DLD1 (cell line): ENCODE results near the gene PLD6.
"Not testable (repeated sequence)": the region's sequence is repeated elsewhere in the genome, so short reads cannot be mapped to it uniquely, and the experiment has no call there.

Experiments used
- in situ Hi-C: cut with HindIII; loops from 2 replicates; pipeline ENCODE4 v1.10.0; 2017; ENCODE audit warnings: low sequenced_read_pairs

Gene PLD6

DNA sequence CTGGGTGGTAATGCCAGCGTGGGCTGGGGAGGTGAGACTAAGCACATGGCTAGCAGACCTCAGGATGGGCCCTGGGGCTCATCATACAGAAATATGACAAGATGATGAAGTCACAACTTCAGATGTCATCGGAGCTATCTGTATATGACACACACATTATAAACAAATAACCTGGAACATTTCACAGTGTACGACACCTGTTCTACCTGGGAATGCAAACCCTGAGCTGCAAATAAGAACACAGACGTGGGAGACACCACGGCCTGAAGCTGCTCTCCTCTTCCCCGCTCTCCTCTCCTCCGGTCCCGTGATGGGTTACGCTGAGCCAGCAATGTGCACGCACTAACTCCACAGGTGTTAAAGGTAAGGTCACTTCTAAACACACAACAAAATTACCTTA lies 4.9 kb downstream of the PLD6 start:
- in situ Hi-C loops, result no loop called here

DNA sequence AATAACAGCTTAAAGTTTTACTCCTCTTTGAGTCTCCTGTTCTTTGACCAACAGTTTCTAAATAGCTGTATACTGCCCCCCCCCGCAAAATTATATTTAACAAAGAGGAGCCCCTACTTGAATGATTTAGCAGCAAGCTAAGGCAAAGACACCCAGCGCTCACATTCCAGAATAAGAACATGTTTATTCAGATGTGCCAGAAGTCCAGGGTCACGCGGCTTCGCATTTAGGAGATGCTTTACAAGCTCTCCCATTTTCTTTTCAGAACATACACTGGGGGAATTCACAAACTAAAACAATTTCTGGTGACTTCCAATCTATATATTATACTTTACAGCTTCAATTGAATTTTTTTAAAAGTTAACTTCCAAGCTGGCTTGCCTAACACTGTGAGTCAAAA lies 5.3 kb downstream of the PLD6 start:
- in situ Hi-C loops, result no loop called here

DNA sequence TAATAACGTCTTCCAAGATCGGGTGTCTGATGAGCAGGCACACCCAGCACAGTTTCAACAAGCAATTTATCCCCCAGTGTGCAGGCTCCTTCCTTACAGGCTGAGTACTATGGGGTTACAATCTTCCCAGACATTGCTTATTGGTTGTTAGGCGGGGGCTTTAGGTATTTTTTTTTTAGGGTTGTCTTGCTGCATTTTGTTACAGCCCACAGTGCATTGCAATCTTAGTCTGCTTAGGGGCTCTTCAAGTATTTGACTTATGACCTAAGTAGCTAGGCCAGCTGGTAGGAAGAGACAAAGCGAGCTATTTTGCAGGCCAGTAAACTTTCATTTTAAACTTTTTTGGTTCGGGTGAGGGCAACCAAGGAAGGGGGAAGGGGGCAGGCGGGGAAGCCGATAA lies 5.8 kb downstream of the PLD6 start:
- in situ Hi-C loops, result no loop called here

DNA sequence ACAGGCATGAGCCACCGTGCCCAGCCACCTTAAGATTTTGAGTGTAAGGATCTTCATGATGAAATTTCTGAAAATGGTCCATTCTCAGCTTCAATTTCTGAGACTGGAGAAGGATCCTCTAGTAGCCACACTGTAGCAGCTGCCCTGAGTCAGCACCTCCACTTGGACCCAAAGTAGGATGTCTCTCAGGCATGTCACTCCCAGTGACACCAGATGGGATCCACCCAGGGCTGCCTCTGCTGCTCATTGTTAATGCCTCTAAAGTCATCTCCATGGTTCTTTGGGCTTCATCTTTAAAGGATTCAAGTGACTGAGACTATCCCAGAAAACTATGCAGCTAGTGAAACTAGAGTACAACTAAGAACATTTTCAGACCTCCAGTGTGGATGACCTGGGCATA lies 7.9 kb downstream of the PLD6 start:
- in situ Hi-C loops, result no loop called here

DNA sequence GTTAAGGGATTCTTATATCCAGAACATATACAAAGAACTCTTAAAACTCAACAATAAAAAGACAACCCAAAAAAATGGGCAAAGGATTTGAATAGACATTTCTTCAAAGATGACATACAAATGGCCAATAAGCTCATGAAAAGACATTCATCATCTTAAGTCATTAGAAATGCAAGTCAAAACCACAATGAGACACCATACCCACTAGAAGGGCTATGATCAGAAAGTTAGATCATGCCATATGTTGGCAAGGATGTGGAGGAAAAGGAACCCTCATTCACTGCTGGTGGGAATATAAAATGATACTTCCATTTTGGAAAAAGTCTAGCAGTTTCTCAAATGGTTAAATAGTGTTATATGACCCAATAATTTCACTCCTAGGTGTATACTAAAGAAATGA lies 9.4 kb downstream of the PLD6 start:
- in situ Hi-C loops, result no loop called here

DNA sequence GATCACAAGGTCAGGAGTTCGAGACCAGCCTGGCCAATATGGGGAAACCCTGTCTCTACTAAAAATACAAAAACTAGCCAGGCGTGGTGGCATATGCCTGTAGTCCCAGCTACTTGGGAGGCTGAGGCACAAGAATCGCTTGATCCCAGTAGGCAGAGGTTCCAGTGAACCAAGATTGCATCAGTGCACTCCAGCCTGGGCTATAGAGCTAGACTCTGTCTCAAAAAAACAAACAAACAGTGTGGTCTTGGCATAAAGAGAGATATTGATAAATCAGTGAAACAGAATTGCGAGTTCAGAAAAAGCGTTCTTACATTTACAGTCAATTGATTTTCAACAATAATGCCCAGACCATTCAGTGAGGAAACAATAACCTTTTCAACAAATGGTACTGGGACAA lies 10.7 kb downstream of the PLD6 start:
- in situ Hi-C loops, result not testable (repeated sequence)

DNA sequence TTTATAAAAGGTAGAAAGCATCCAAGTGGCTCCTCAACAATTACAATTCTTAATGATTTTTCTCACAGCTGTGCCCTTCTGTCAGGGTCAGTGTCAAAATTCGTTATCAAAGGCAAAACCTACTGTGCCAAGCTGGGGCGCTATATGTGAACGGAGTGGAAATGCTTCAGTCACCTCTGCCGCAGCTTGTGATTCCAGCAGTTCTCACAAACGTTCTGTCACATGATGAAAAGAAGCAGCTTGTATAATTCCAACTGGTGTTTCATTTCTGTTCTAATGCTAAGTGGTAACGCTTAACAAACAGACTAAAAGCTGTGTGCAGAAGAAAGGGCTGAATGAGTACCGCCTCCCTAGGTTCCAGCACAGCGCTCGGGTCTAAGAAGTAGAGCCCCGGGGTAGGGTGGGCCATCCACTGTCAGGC lies 14.2 kb downstream of the PLD6 start:
- in situ Hi-C loops, result no loop called here

DNA sequence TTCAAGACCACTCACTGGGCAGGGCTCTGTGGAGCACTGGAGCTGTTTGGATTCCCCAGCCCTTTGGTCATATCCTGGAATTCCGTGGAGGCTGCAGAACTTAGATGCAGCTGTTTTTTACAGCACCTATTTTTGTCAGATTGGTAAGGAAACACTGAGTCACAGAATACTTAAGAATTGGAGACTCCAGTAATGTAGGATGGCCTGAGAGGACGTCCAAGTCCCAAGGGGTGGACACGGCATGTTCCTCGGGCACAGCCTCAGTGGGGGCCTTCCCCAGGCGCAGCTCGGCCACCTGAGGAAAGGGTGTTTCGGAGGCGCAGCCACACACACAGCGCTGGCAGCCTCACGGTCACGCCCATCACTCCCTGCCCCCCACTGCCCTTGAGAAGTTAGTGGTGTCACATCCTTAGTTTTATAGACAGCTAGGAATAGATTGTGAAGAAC lies 14.8 kb downstream of the PLD6 start:
- in situ Hi-C loops, result no loop called here

DNA sequence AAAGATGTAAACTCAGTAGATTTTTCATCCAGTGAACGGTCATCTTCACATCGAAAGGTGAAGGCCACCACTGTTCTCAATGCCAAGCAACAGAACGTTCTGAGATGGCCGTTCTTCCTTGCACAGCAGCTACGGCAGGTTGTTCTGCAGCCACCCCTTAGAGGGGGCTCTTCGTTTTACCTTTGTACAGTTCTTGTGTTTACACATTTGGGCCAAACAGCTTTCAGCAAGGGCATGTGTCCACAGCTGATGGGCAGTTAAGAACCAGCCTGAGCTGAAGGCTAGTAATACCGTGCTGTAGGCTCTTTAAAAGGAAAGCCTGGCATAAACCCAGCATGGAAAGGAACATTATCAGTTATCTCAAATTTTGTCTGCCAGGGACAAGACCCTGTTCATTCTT lies 15.9 kb downstream of the PLD6 start:
- in situ Hi-C loops, result no loop called here

DNA sequence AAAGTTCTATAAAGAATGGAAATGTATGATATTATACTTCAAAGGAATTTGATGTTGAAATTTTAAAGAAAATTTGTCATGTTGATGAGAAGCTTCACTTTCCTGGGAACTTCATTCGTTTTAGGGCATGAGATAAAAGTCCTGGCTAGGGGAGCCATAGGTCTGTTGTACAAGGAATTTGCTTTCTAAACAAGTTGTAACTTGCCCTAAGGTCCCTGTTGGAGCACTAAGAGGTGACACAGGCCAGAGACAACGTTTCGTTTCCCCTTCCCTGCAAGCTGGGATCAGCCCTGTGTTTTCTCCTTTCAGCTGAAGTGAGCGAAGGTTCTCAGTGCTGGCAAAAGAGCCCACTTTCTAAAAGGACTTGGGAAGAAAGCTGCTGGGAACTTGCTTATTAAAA lies 16.6 kb downstream of the PLD6 start:
- in situ Hi-C loops, result no loop called here

DNA sequence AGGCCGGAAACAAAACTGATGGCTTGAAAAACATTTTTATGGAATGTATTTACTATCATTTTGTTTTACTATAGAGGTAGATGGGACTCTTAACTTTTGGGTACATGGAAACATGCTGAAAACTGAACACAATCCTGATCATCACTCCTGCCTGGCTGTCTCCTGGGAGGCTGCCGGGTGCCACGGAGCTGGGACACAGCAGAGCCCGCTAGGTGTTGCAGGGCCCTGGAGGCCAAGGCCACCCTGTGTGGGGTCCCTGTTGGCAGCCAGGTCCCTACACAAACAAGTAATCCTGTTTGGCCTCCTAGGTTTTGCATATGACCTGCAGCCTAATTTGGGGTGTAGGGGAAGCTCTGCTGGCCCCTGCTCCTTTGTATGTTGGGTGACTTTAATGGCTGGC lies 17.5 kb downstream of the PLD6 start:
- in situ Hi-C loops, result no loop called here

DNA sequence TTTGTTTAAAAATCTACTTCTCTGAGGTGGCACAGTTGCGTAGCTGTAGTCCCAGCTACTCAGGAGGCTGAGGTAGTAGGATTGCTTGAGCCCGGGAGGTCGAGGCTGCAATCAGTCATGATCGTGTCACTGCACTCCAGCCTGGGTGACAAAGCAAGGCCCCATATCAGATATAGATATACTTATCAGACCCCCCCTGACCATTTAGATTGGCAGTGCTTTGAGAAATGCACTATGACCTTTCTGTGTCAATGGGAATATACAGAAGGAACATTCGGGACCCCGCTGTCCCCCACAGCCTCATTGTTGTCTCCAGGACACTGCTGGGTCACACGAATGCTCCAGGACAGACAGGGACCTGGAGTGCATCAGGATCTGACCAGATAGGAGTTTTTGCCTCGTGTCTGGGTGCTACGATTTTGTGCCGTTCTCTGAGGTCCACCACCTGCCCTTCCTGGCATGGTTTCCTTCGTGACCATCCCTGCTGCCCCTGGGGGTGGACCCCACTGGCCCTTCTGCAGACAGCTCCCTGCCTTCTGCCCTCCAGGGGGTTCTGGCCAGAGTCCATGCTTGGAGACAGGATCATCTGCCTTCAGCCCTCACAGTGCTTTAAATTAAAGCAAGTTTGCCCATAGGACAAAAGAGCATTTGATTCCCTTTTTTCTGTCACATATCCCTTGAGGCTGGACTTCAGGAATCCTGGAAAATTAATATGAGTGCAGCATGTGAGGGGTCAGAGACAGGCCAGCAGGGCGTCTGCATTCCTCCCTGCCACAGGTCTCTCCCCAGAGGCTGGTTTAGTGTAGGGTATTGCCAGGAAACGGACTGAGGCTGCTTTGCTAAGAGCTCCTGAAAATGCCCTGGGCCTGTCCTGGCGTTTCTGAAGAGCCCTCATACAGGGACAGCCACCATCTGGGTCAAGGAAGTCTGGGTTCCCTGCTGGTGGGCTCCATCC lies 19.3 kb downstream of the PLD6 start:
- in situ Hi-C loops, result no loop called here

DNA sequence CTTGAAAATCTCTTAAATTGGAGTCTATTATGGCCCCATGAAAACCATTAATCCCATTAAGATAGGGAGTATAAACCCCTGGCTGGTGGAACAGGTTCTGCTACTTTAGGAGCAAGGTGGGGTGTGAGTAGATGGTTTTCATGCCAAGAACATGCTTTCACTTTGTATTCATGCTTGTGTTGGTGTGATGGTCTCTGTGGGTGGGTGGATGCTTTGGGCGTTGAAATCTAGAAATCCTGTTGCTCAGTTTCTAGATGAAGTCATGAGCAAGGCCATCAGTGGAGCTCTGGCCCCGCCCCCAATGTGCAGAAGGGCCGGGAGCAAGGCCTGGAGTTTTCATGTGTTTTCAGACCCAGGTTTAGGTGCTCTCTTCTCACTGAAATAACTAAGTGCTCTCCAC lies 20.1 kb downstream of the PLD6 start:
- in situ Hi-C loops, result no loop called here

DNA sequence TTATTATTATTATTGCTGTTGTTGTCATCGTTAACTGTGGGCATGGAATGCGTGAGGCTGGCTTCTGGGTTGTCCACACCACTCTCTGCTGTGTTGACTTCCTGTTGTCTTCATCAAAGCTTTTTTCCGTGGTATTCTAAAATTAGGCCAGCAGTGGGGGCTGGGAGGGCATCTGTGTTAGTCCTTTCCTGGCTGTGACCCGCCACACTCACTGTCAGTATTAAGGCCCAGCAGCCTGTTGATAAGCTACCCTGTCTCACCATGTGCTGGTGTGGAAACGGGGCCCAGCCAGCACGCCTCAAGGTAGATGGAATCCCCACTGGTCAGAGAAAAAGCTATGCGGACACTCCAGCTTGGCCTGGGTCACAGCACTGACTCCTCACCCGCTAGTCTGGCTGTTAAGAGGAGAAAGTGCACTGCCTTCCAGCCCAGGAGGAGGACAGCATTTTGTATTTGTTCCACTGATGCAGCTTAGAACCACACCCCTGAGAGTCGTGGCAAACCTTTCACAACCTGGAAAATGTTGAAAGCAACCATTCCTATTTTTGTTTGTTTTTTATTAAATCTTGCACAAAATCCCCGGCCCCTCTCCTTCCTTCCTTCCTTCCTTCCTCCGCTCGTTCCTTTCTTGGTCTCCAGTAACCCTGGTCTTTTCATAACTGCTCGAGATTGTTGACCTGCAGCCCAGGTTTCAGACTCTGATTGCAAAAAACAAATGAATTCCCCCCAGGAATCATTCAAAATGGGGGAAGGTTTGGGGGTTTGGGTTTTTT lies 21.0 kb downstream of the PLD6 start:
- in situ Hi-C loops, result not testable (repeated sequence)

DNA sequence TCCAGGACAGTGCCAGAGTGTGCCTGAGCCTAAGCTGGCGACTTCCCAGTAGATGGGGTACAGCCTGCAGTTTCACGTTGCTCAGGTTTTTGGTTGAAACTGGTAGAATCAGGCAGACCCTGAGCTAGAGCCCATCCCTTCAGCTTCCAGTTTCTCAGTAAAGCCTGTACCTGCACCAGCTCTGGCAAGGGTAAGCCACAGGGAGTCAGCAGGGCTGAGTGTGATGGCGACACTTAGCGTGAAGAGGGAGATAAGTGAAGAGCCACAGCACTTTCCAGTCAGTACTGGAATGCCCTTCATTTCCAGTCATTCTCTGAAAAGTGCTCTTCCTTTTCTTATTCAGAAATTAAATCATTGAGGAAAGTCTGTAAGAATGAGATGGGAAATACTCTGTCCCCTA lies 22.4 kb downstream of the PLD6 start:
- in situ Hi-C loops, result no loop called here

DNA sequence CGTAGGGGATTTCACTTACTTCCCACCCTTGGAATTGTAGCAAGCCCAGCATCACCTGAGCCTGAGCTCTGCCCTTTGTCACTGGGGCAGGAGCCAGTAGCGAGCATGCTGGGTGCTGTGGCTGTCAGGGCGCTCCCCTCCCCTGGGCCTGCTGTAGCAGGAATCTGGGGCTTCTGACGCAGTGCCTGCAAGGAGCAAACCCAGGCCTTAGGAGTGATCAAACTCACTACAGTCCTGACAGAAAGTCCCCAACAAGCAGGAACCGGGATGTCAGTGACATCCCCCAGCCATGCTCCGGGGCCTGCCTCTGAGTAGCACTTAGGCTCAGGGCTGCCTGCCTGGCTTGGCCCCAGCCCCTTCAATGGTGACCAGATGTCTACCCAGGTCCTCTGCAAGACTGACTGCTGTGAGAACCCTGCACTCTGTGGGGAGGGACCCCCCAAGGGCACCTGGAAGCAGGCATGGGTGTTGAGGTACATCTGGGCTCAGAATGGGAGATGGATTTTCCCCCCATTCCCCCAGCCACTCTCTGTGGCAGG lies 23.5 kb downstream of the PLD6 start:
- in situ Hi-C loops, result no loop called here

DNA sequence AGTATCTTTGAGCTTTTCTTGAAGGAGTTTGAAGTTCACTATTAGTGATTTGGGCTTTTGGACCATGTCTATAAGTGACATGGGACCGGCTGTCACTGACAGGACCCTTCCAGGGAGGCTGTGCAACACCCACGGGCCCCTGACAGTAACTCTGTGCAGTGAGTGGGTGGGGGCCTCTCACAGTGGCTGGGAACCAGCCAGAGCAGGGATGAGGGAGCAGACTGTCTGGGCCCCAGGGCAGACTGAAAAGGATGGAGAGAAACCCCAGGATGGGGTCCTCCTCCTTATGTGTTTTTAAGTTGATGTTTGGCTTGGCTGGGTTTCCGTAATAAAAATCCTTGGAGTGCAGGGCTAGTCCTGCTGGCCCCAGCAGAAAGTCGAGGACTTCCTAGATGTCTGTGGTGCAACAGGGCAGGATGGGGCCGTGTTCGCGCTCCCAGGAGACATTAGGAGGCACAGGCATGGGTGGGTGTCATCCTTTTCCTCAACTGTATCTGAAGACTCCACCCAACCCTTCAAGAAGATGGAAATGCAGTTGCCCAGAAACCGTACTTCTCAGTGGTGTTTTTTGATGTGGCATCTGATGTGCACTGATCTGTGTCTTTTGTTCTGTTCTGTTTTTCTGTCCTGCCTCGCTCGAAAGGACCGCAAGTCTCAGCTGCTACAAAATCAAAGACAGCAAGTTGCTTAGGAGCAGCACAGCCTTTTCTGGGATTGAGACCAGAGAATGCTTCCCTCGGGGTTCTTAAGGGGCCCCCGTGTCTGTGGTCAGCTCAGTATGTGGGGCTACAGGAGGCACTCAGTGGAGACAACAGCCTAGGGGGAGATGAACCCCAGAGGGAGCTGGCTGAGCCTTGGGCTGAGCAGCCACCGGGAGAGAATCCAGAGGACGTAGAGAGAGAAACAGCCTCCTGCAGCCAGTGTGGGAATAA lies 24.2 kb downstream of the PLD6 start:
- in situ Hi-C loops, result no loop called here

DNA sequence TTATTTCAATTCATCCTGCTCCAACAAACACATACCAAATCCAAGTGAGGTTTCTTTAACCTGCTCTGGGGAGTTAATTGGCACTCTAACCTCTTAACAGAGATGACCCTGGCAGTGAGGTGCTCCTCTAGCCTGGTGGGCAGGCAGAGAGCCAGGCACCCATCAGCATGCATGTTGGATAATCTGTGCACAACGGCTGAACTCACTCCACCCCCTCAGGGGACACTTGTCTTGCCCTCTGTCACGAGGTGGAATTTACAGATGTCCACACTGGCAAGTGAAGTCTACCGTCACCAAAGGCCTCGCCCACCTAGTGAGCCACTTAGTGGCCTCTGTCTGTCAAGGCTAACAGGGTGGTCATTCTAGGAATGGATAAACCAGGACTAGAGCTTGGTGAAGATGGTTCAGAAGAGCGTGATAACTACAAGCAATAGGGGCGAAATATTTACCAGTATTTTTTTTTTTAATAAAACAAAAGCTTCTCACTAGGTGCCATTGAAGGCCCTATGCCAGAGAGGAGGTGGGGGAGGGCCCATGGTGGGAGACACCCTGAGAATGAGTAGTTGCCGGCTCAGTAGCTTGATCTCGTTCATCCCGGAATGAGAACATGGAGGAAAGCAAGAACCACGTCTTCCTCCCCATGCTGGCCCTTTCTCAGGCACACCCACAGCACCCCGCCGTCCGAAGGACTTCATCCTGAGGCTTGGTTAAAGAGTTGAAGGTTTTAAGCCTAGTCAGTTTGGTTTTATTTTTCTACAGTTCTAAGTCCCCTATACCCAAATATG lies 25.2 kb downstream of the PLD6 start:
- in situ Hi-C loops, result no loop called here

DNA sequence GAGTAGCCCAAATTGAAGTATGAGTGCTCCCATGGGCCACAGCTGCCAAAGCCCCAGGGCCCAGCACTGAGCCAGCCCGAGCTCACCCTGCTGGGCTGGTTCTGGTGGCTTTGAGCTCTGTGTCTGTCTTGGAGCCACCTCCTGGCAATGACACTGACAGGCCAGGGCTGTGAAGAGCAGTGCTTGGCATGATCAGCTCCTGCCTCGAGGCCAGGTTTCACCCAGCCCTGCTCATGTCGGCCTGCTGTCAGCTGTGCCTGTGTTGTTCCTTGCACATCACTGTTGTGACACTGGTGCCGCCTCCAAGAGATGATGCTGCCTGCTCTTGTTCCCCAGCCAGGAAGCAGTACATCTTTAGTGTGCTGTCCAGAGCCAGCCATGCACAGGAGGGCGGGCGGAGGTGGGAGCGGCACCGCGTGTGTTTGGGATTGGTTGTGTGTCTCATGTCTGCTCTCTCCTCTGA lies 26.0 kb downstream of the PLD6 start:
- in situ Hi-C loops, result no loop called here

DNA sequence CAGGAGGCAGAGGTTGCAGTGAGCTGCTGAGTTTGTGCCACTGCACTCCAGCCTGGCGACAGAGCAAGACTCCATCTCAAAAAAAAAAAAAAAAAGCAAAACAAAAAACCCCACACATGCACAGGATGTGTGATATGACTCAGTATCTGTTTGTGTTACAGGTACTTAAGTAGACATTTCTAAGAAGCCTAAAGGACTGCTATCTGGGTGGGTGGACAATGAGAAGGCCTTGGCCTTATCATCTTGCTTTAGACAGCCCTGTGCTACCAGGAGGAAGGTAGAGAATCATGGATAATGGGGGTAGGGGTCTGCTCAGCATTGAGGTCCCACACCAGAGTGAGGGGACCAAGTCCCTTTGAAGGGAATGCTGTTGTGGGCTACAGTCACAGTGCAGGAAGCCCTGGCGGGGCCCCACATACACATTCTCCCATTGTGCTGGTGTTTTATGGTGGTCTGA lies 26.7 kb downstream of the PLD6 start:
- in situ Hi-C loops, result no loop called here
